Esophagus muscularis mucosa (tissue), 4 donors: ENCODE measurements around the gene PRICKLE1. TPM values are rescaled to one million over a fixed set of nuclear protein-coding genes. Genes with fewer than 3 reads are reported as not detected.
A peak's percentile ranks its signal among the peaks of the same experiment; 100 is the strongest.

Source experiments
- DNase-seq: peaks from one replicate; pipeline ENCODE4 v3.0.0-alpha.2; 2017; ENCODE audit errors: extremely low spot score
- H3K27ac ChIP-seq, 4 donors: fragments of 200-600 bp; sonication (generic); replicated peaks in 1 of 4; 1 replicate in 3 of 4; 2 replicates in 1 of 4; pipeline ENCODE4 v1.5.1; 2016 to 2019; ENCODE audit warnings: mild to moderate bottlenecking in 1 of 4
- H3K27me3 ChIP-seq, 4 donors: fragments of 200-600 bp; sonication (generic); one replicate each; pipeline versions ENCODE4 v1.5.1 to v1.6.0; 2016 to 2019
- H3K36me3 ChIP-seq, 4 donors: fragments of 200-600 bp; sonication (generic); one replicate each; pipeline ENCODE4 v1.5.1; 2016 to 2019
- H3K4me1 ChIP-seq, 4 donors: fragments of 200-600 bp; sonication (generic); one replicate each; pipeline ENCODE4 v1.5.1; 2016 to 2019
- H3K4me3 ChIP-seq, 4 donors: fragments of 200-600 bp; sonication (generic); 1 replicate in 2 of 4; 2 replicates in 2 of 4; pipeline ENCODE4 v1.5.1; 2016 to 2019; ENCODE audit warnings: mild to moderate bottlenecking in 4 of 4, moderate library complexity in 1 of 4
- H3K9me3 ChIP-seq, 4 donors: fragments of 200-600 bp; sonication (generic); 1 replicate in 3 of 4; 2 replicates in 1 of 4; pipeline ENCODE4 v1.5.1; 2016 to 2019
- EP300 ChIP-seq: sonication (generic); formaldehyde crosslinking; IDR thresholded peaks from one replicate; pipeline ENCODE4 v1.6.1; 2017; ENCODE audit warnings: antibody characterized with exemption
- POLR2A ChIP-seq: fragments of 450-650 bp; IDR thresholded peaks from one replicate; pipeline ENCODE4 v1.6.1; 2017; ENCODE audit warnings: antibody characterized with exemption, moderate library complexity, mild to moderate bottlenecking, low read depth
- POLR2AphosphoS5 ChIP-seq, 2 donors: sonication (generic); formaldehyde crosslinking; IDR thresholded peaks; one replicate each; pipeline ENCODE4 v1.6.1; 2017; ENCODE audit warnings: antibody characterized with exemption in 2 of 2
- WGBS: methylation state at CpG from one replicate; pipeline ENCODE4 v1.1.5; 2018; 5-methylcytosine and 5-hydroxymethylcytosine counted together
- intact Hi-C: fragments of 100-400 bp; cut with DNase I; formaldehyde crosslinking; loops from one replicate; pipeline ENCODE4 v1.15.1; 2023
- total RNA-seq, 4 donors: library from RNA; depleted of rRNA; stranded (reverse); fragments of >200 nt; gene quantifications; one replicate each; pipeline versions ENCODE4 v1.1.0 to v1.2.1, GENCODE V29; 2016
- TF ChIP-seq, protein P1 (sequence below), 3 experiments: fragments of 200-600 bp in 2 of 3; fragments of 450-650 bp in 1 of 3; sonication (generic) in 2 of 3; IDR thresholded peaks; one replicate each; pipeline ENCODE4 v1.5.1; 2017 to 2019; ENCODE audit warnings: antibody characterized with exemption in 3 of 3, mild to moderate bottlenecking in 2 of 3, moderate library complexity in 1 of 3

The PRICKLE1 gene
- total RNA-seq, 4 donors from 2014 or later, result 12.5 to 36.9 (median 24.4) TPM

DNA sequence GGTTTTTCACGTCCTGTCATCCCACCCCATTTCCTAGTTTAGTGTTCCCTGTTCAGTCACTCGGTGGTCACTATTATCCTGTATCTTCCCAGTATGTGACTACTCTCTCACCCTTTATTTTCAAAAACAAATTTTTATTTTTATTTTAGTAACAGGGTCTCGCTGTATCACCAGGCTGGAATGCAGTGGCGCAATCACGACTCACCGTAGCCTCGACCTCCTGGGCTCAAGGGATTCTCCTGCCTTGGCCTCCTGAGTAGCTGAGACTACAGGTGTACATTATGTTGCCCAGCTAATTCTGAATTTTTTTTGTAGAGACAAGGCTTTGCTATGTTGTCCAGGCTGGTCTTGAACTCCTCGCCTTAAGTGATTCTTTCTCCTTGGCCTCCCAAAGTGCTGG, 20.1 kb upstream of the PRICKLE1 start:
- H3K4me3 ChIP-seq, result no peak overlapping the region
- H3K27me3 ChIP-seq, result no peaks in the 10 kb centered on the region
- intact Hi-C loops, result no loop called here
- no peaks in the 10 kb centered on the region for H3K36me3 ChIP-seq
- TF ChIP-seq POLR2AphosphoS5 (IDR thresholded peaks at IDR 0.05) (no peak), EP300 (no peak), POLR2A (no peak)
- TF ChIP-seq, protein P1, sequence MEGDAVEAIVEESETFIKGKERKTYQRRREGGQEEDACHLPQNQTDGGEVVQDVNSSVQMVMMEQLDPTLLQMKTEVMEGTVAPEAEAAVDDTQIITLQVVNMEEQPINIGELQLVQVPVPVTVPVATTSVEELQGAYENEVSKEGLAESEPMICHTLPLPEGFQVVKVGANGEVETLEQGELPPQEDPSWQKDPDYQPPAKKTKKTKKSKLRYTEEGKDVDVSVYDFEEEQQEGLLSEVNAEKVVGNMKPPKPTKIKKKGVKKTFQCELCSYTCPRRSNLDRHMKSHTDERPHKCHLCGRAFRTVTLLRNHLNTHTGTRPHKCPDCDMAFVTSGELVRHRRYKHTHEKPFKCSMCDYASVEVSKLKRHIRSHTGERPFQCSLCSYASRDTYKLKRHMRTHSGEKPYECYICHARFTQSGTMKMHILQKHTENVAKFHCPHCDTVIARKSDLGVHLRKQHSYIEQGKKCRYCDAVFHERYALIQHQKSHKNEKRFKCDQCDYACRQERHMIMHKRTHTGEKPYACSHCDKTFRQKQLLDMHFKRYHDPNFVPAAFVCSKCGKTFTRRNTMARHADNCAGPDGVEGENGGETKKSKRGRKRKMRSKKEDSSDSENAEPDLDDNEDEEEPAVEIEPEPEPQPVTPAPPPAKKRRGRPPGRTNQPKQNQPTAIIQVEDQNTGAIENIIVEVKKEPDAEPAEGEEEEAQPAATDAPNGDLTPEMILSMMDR (IDR thresholded peaks at IDR 0.05), result no peak
- WGBS, result 95% methylated on average over 8 of the region's 8 CpGs
- peaks cover 0 to 14% (median 11%) of the 10 kb centered on the region in 4 donors for H3K4me1 ChIP-seq
- H3K27ac ChIP-seq, result no peak overlapping the region
- H3K9me3 ChIP-seq, result no peaks in the 10 kb centered on the region
- DNase-seq, result peak; percentile 72

DNA sequence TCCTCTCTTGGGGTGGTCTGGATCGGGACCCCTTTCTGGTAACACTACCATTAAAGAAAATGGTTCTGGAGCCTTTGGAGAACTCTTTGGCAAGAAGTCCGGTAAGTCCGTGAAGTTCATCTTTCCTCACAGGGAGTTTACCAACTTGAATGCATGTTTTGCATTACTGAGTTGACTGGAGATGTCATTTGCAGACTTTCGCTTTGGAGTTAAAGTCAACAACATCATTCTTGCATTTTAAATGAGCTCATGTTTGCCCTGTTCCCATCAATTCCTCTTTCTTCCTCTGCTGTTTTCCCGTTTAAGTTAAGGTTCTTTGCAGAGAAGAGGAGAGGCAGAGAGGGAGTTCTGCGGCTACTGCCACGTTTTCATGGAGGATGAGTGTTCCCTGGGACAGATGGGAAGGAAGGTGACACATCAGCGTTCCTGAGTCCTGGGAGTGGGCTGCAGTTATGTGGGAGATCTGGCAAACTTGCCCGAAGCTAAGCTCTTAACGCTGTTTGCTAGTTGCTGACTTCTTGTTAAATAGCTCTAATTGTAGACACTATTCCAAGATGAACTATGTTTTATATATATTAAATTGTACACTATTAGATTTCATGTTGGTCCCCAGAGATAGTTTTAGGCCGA, 18.8 kb upstream of the PRICKLE1 start:
- no peaks in the 10 kb centered on the region for H3K36me3 ChIP-seq
- H3K4me1 ChIP-seq, result peaks cover 0 to 14% (median 11%) of the 10 kb centered on the region in 4 donors
- no peaks in the 10 kb centered on the region for H3K27me3 ChIP-seq
- peak; percentile 53 for DNase-seq
- no peak overlapping the region for H3K4me3 ChIP-seq
- H3K27ac ChIP-seq, result no peak overlapping the region
- H3K9me3 ChIP-seq, result no peaks in the 10 kb centered on the region
- TF ChIP-seq, protein P1 (IDR thresholded peaks at IDR 0.05), result no peak
- no peak for TF ChIP-seq POLR2A
- intact Hi-C loops, result no loop called here
- 84% methylated on average over 11 of the region's 11 CpGs for WGBS

DNA sequence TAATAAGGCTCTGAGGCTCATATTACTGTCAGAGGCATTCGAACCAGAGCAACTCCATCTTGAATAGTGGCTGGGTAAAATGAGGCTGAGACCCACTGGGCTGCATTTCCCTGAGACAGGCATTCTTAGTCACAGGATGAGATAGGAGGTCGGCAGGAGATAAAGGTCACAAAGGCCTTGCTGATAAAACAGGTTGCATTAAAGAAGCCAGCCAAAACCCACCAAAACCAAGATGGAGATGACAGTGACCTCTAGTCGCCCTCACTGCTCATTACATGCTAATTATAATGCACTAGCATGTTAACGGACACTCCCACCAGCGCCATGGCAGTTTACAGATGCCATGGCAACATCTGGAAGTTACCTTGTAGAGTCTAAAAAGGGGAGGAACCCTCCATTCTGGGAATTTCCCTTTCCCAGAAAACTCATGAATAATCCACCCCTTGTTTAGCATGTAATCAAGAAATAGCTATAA, 18.1 kb upstream of the PRICKLE1 start:
- Histone ChIP-seq H3K4me3 (no peak overlapping the region), H3K36me3 (no peaks in the 10 kb centered on the region), H3K27me3 (no peaks in the 10 kb centered on the region), H3K27ac (no peak overlapping the region), H3K4me1 (peaks cover 0 to 13% (median 11%) of the 10 kb centered on the region in 4 donors), H3K9me3 (no peaks in the 10 kb centered on the region)
- intact Hi-C loops, result no loop called here
- WGBS, result 89% methylated on average over 4 of the region's 5 CpGs
- TF ChIP-seq EP300 (no peak), POLR2A (no peak), POLR2AphosphoS5 (IDR thresholded peaks at IDR 0.05) (no peak)
- TF ChIP-seq, protein P1 (IDR thresholded peaks at IDR 0.05), result no peak
- peak; percentile 42 for DNase-seq

DNA sequence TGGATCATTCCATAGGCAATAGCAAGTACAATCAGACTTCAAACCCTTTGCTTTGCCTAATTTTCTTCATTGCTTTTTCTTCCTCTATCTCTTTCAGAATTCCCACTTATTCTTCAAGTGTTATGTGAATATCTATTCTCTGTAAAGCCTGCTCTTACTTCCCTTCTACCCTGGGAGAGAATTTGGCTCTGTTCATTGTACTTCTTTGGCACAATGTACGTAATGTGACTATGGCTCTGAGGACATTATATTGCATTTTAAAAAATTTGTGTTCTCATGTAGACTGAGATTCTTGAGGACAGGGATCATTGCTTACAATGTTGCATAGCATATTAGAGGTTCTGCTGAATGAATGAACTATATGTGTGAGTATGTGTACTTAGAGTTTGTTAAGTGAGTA, 16.9 kb upstream of the PRICKLE1 start:
- H3K27me3 ChIP-seq, result no peaks in the 10 kb centered on the region
- TF ChIP-seq POLR2AphosphoS5 (IDR thresholded peaks at IDR 0.05) (no peak), POLR2A (no peak), EP300 (no peak)
- TF ChIP-seq, protein P1 (IDR thresholded peaks at IDR 0.05), result no peak
- 100% methylated on average over 1 of the region's 1 CpG for WGBS

DNA sequence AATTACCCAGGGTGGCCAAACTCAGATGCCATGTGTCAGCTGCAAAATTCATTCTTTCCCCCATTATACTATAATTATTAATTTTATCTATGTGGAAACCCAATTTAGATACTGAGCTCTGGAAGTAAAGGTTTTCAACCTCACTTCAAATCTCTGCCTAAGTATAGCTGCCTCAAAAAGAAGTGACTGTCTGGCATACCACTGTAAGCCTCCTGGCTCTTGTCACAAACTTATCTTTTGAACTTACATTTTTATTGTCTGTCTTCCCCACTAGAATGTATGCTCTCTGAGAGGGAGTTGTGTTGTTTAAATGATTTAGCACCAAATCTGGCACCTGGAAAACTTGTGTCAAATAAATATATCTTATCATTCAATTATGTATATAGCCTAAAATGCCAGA, 16.1 kb upstream of the PRICKLE1 start:
- no peak for DNase-seq
- Histone ChIP-seq H3K27ac (no peak overlapping the region), H3K36me3 (no peaks in the 10 kb centered on the region), H3K9me3 (no peaks in the 10 kb centered on the region), H3K4me3 (no peak overlapping the region), H3K4me1 (no peaks in the 10 kb centered on the region), H3K27me3 (no peaks in the 10 kb centered on the region)
- intact Hi-C loops, result no loop called here
- TF ChIP-seq POLR2A (no peak), POLR2AphosphoS5 (IDR thresholded peaks at IDR 0.05) (no peak), EP300 (no peak)
- TF ChIP-seq, protein P1 (IDR thresholded peaks at IDR 0.05), result no peak

More for the DNA sequence above, 16.9 kb upstream of the PRICKLE1 start:
- peak; percentile 7 for DNase-seq
- Histone ChIP-seq H3K9me3 (no peaks in the 10 kb centered on the region), H3K27ac (no peak overlapping the region), H3K4me3 (no peak overlapping the region), H3K36me3 (no peaks in the 10 kb centered on the region), H3K4me1 (peaks cover 0 to 2% (median under 1%) of the 10 kb centered on the region in 4 donors)
- intact Hi-C loops, result no loop called here
